Measurements from ENCODE around the gene IGFBP5. TPM values are rescaled to one million over a fixed set of nuclear protein-coding genes. Genes with fewer than 3 reads are reported as not detected.

Gene IGFBP5
- total and polyA plus RNA-seq, 2 donors (not counting 3 experiments of a cell fraction or from before 2014, with no cell fraction given), result 0.06 TPM; not detected in 1

GRCh38 chr2:216736326-216736725 is 41.0 kb upstream of the IGFBP5 start:
- intact Hi-C loops (cut with micrococcal nuclease), result no loop called here
- CTCF ChIA-PET, result interaction anchor here (2.1 kb wide), 1 partner anchor 430 kb away, joined by 6 read pairs; no protein-coding TSS in a partner anchor
- no peaks in the 10 kb centered on the region for H3K27me3 ChIP-seq (ENCODE audit: control insufficient read depth in 2 of 2, insufficient read depth in 2 of 2, low read length in 2 of 2)

GRCh38 chr2:216735668-216736067 is 40.3 kb upstream of the IGFBP5 start:
- Histone ChIP-seq H3K9me3 (replicated peaks; ENCODE audit: control insufficient read depth, insufficient read depth, low read length) (no peaks in the 10 kb centered on the region), H3K4me3 (replicated peaks in 1 of 3; ENCODE audit: insufficient read depth in 1 of 3, low read depth in 1 of 3, low read length in 3 of 3) (no peak overlapping the region), H3K4me2 (ENCODE audit: insufficient read depth, low read length) (no peak overlapping the region), H3K4me1 (ENCODE audit: control insufficient read depth, extremely low read depth, insufficient read depth, low read length) (no peaks in the 10 kb centered on the region), H3K36me3 (ENCODE audit: control insufficient read depth in 2 of 2, extremely low read depth in 1 of 2, insufficient read depth in 2 of 2, low read length in 2 of 2) (no peaks in the 10 kb centered on the region), H3K79me2 (ENCODE audit: control insufficient read depth, insufficient read depth, low read length) (no peaks in the 10 kb centered on the region), H3K27ac (ENCODE audit: insufficient read depth, low read depth, low read length) (no peak overlapping the region), H3K27me3 (ENCODE audit: control insufficient read depth in 2 of 2, insufficient read depth in 2 of 2, low read length in 2 of 2) (no peaks in the 10 kb centered on the region), H4K20me1 (replicated peaks; ENCODE audit: control insufficient read depth, extremely low read depth, insufficient read depth, low read length) (no peaks in the 10 kb centered on the region), H3K9me1 (replicated peaks; ENCODE audit: control insufficient read depth, extremely low read depth, insufficient read depth, low read length) (no peaks in the 10 kb centered on the region), H3K9ac (replicated peaks; ENCODE audit: extremely low read depth, insufficient read depth, low read length) (no peak overlapping the region), H2AFZ (ENCODE audit: low read depth, low read length) (no peak overlapping the region)
- dilution Hi-C loops (cut with MboI; ENCODE audit: extremely low pct_ligation_motif_present, low sequenced_read_pairs), result no loop called here
- POLR2A ChIA-PET, result no interaction called here
- DNase-seq (ENCODE audit: low read depth, low spot score) (no peak), FAIRE-seq (no peak)
- no TSS peak for BruUV-seq (replicated peaks)
- intact Hi-C loops (cut with micrococcal nuclease), result no loop called here
- TF ChIP-seq CTCF (IDR thresholded peaks at IDR 0.05; ENCODE audit: extremely low read depth in 1 of 2, insufficient read depth in 1 of 2, low read depth in 1 of 2, low read length in 2 of 2) (no peak), EZH2 (IDR thresholded peaks at IDR 0.05; ENCODE audit: borderline replicate concordance, low read depth, low read length, severe bottlenecking) (no peak), POLR2A (IDR thresholded peaks at IDR 0.05; ENCODE audit: low read depth, low read length) (no peak), GATA2 (IDR thresholded peaks at IDR 0.05; ENCODE audit: insufficient read depth, insufficient read length, low read depth, low read length) (no peak), POLR2AphosphoS5 (IDR thresholded peaks at IDR 0.05; ENCODE audit: insufficient read depth, low read depth, low read length) (no peak), MAX (IDR thresholded peaks at IDR 0.05; ENCODE audit: insufficient read depth, insufficient read length) (no peak), FOS (IDR thresholded peaks at IDR 0.05; ENCODE audit: borderline replicate concordance, insufficient read depth, low read length) (no peak), JUN (IDR thresholded peaks at IDR 0.05; ENCODE audit: borderline replicate concordance, insufficient read depth, insufficient read length, low read depth) (no peak), MYC (IDR thresholded peaks at IDR 0.05; ENCODE audit: low read depth, low read length) (no peak)
- CTCF ChIA-PET, result interaction anchor here (2.1 kb wide), 1 partner anchor 431 kb away, joined by 6 read pairs; no protein-coding TSS in a partner anchor

More at GRCh38 chr2:216736326-216736725, 41.0 kb upstream of the IGFBP5 start:
- Histone ChIP-seq H3K79me2 (ENCODE audit: control insufficient read depth, insufficient read depth, low read length) (no peaks in the 10 kb centered on the region), H3K4me1 (ENCODE audit: control insufficient read depth, extremely low read depth, insufficient read depth, low read length) (no peaks in the 10 kb centered on the region), H3K9me3 (replicated peaks; ENCODE audit: control insufficient read depth, insufficient read depth, low read length) (no peaks in the 10 kb centered on the region), H2AFZ (ENCODE audit: low read depth, low read length) (no peak overlapping the region), H3K9ac (replicated peaks; ENCODE audit: extremely low read depth, insufficient read depth, low read length) (no peak overlapping the region), H3K27ac (ENCODE audit: insufficient read depth, low read depth, low read length) (no peak overlapping the region), H4K20me1 (replicated peaks; ENCODE audit: control insufficient read depth, extremely low read depth, insufficient read depth, low read length) (no peaks in the 10 kb centered on the region), H3K36me3 (ENCODE audit: control insufficient read depth in 2 of 2, extremely low read depth in 1 of 2, insufficient read depth in 2 of 2, low read length in 2 of 2) (no peaks in the 10 kb centered on the region), H3K4me3 (replicated peaks in 1 of 3; ENCODE audit: insufficient read depth in 1 of 3, low read depth in 1 of 3, low read length in 3 of 3) (no peak overlapping the region), H3K4me2 (ENCODE audit: insufficient read depth, low read length) (no peak overlapping the region), H3K9me1 (replicated peaks; ENCODE audit: control insufficient read depth, extremely low read depth, insufficient read depth, low read length) (no peaks in the 10 kb centered on the region)
- dilution Hi-C loops (cut with MboI; ENCODE audit: extremely low pct_ligation_motif_present, low sequenced_read_pairs), result no loop called here
- FAIRE-seq (no peak), DNase-seq (ENCODE audit: low read depth, low spot score) (no peak)
- TF ChIP-seq JUN (IDR thresholded peaks at IDR 0.05; ENCODE audit: borderline replicate concordance, insufficient read depth, insufficient read length, low read depth), result no peak
- TF ChIP-seq FOS (IDR thresholded peaks at IDR 0.05; ENCODE audit: borderline replicate concordance, insufficient read depth, low read length), result no peak
- POLR2A ChIA-PET, result no interaction called here
- no TSS peak for BruUV-seq (replicated peaks)
